Smooth muscle cell (in vitro differentiated cells): Measurements from ENCODE around the gene HSPBP1. TPM values are rescaled to one million over a fixed set of nuclear protein-coding genes. Genes with fewer than 3 reads are reported as not detected.
A peak's percentile ranks its signal among the peaks of the same experiment; 100 is the strongest.

Experiments
- microRNA-seq: library from miRNA; unstranded; fragments of <30 nt; microRNA quantifications from one replicate; pipeline ENCODE4, GENCODE V29; 2016; ENCODE audit warnings: borderline number of aligned reads
- polyA plus RNA-seq: library from polyadenylated mRNA; unstranded; fragments of >200 nt; fragmentation: Nextera tagmentation; extraction: Ambion mirVana; gene quantifications from 2 replicates; pipeline ENCODE4 v1.2.1, GENCODE V29; 2016
- small RNA-seq: library from RNA; depleted of rRNA; stranded (forward); fragments of <200 nt; gene quantifications from one replicate; pipeline ENCODE3, GENCODE V24; 2014
- total RNA-seq: library from RNA; depleted of rRNA; stranded (reverse); fragments of >200 nt; gene quantifications from 2 replicates; pipeline ENCODE4 v1.2.3, GENCODE V29; 2014

HSPBP1 gene
- total and polyA plus RNA-seq, 2 experiments from 2014 or later, result 21.5 to 80.0 TPM

Small RNA genes lying within 50 kb of the gene (microRNA-seq; reads per million reads assigned to microRNA genes)
- gene MIR6802 (2.9 reads per million), gene MIR6803 (8.2 reads per million, percentile 8 among the genes with 10 or more reads in this experiment), gene MIR6804 (8.8 reads per million, percentile 11 among the genes with 10 or more reads in this experiment)

Small RNA genes lying within 50 kb of the gene (small RNA-seq; reads per million reads assigned to genes)
- gene MIR6802, result not detected
- not detected for gene MIR6803
- not detected for gene MIR6804

Other genes with a start within 250 kb of the HSPBP1 start
- 0.09 TPM in 1 of 2 replicates, not detected in the other for gene GP6, start 241.8 kb downstream of the HSPBP1 start, total RNA-seq
- 1.8 TPM in 1 of 2 replicates, not detected in the other for gene GP6, start 241.8 kb downstream of the HSPBP1 start, polyA plus RNA-seq
- 7.8 and 13.5 TPM in 2 replicates for gene RDH13, start 217.0 kb downstream of the HSPBP1 start, total RNA-seq
- 9.1 and 21.4 TPM in 2 replicates for gene RDH13, start 217.0 kb downstream of the HSPBP1 start, polyA plus RNA-seq
- gene EPS8L1, start 204.2 kb downstream of the HSPBP1 start, total RNA-seq, result 21.4 and 32.9 TPM in 2 replicates
- 16.8 and 32.6 TPM in 2 replicates for gene EPS8L1, start 204.2 kb downstream of the HSPBP1 start, polyA plus RNA-seq
- gene PPP1R12C, start 162.5 kb downstream of the HSPBP1 start, total RNA-seq, result 16.8 and 30.5 TPM in 2 replicates
- 26.1 and 32.1 TPM in 2 replicates for gene PPP1R12C, start 162.5 kb downstream of the HSPBP1 start, polyA plus RNA-seq
- gene TNNT1, start 130.9 kb downstream of the HSPBP1 start, total RNA-seq, result 24.9 and 27.1 TPM in 2 replicates
- gene TNNT1, start 130.9 kb downstream of the HSPBP1 start, polyA plus RNA-seq, result 24.5 and 54.0 TPM in 2 replicates
- not detected in 2 replicates for gene TNNI3, start 122.4 kb downstream of the HSPBP1 start, total RNA-seq
- gene TNNI3, start 122.4 kb downstream of the HSPBP1 start, polyA plus RNA-seq, result 1.8 and 3.0 TPM in 2 replicates
- 0.76 and 1.3 TPM in 2 replicates for gene DNAAF3, start 113.5 kb downstream of the HSPBP1 start, total RNA-seq
- 0.97 and 1.4 TPM in 2 replicates for gene DNAAF3, start 113.5 kb downstream of the HSPBP1 start, polyA plus RNA-seq
- gene SYT5, start 99.8 kb downstream of the HSPBP1 start, total RNA-seq, result not detected in 2 replicates
- gene SYT5, start 99.8 kb downstream of the HSPBP1 start, polyA plus RNA-seq, result 0.17 TPM in 1 of 2 replicates, not detected in the other
- gene PTPRH, start 70.6 kb downstream of the HSPBP1 start, total RNA-seq, result 0.18 and 0.31 TPM in 2 replicates
- 0.46 TPM in 1 of 2 replicates, not detected in the other for gene PTPRH, start 70.6 kb downstream of the HSPBP1 start, polyA plus RNA-seq
- gene TMEM86B, start 51.3 kb downstream of the HSPBP1 start, total RNA-seq, result 1.7 and 2.1 TPM in 2 replicates
- 2.6 and 3.3 TPM in 2 replicates for gene TMEM86B, start 51.3 kb downstream of the HSPBP1 start, polyA plus RNA-seq
- 26.7 and 31.1 TPM in 2 replicates for gene PPP6R1, start 21.1 kb downstream of the HSPBP1 start, total RNA-seq
- gene PPP6R1, start 21.1 kb downstream of the HSPBP1 start, polyA plus RNA-seq, result 58.0 and 59.9 TPM in 2 replicates
- 5.0 and 10.4 TPM in 2 replicates for gene BRSK1, start 3.9 kb upstream of the HSPBP1 start, total RNA-seq
- gene BRSK1, start 3.9 kb upstream of the HSPBP1 start, polyA plus RNA-seq, result 3.0 and 3.3 TPM in 2 replicates
- gene TMEM150B, start 45.2 kb upstream of the HSPBP1 start, total RNA-seq, result not detected in 2 replicates
- 0.22 TPM in 1 of 2 replicates, not detected in the other for gene TMEM150B, start 45.2 kb upstream of the HSPBP1 start, polyA plus RNA-seq
- 12.2 and 26.1 TPM in 2 replicates for gene KMT5C, start 59.8 kb upstream of the HSPBP1 start, total RNA-seq
- gene KMT5C, start 59.8 kb upstream of the HSPBP1 start, polyA plus RNA-seq, result 23.2 and 27.2 TPM in 2 replicates
- 0.18 and 0.31 TPM in 2 replicates for gene COX6B2, start 74.6 kb upstream of the HSPBP1 start, total RNA-seq
- 1.7 and 1.9 TPM in 2 replicates for gene COX6B2, start 74.6 kb upstream of the HSPBP1 start, polyA plus RNA-seq
- 0.58 TPM in 1 of 2 replicates, not detected in the other for gene GARIN5B, start 83.2 kb upstream of the HSPBP1 start, total RNA-seq
- gene GARIN5B, start 83.2 kb upstream of the HSPBP1 start, polyA plus RNA-seq, result 0.07 and 0.35 TPM in 2 replicates
- gene IL11, start 90.4 kb upstream of the HSPBP1 start, total RNA-seq, result 36.5 and 40.1 TPM in 2 replicates
- gene IL11, start 90.4 kb upstream of the HSPBP1 start, polyA plus RNA-seq, result 66.4 and 68.1 TPM in 2 replicates
- not detected in 2 replicates for gene TMEM190, start 96.7 kb upstream of the HSPBP1 start, total RNA-seq
- 8.2 and 11.1 TPM in 2 replicates for gene TMEM190, start 96.7 kb upstream of the HSPBP1 start, polyA plus RNA-seq
- gene TMEM238, start 104.2 kb upstream of the HSPBP1 start, total RNA-seq, result 0.58 and 2.6 TPM in 2 replicates
- gene TMEM238, start 104.2 kb upstream of the HSPBP1 start, polyA plus RNA-seq, result 3.3 and 9.3 TPM in 2 replicates
- gene RPL28, start 105.8 kb upstream of the HSPBP1 start, total RNA-seq, result 824 and 1,108 TPM in 2 replicates
- gene RPL28, start 105.8 kb upstream of the HSPBP1 start, polyA plus RNA-seq, result 515 and 595 TPM in 2 replicates
- 34.8 and 39.9 TPM in 2 replicates for gene UBE2S, start 127.7 kb upstream of the HSPBP1 start, total RNA-seq
- gene UBE2S, start 127.7 kb upstream of the HSPBP1 start, polyA plus RNA-seq, result 162 and 171 TPM in 2 replicates
- gene SHISA7, start 163.2 kb upstream of the HSPBP1 start, total RNA-seq, result not detected in 2 replicates
- not detected in 2 replicates for gene SHISA7, start 163.2 kb upstream of the HSPBP1 start, polyA plus RNA-seq
- 47.3 and 56.5 TPM in 2 replicates for gene ISOC2, start 181.5 kb upstream of the HSPBP1 start, total RNA-seq
- 37.3 and 61.4 TPM in 2 replicates for gene ISOC2, start 181.5 kb upstream of the HSPBP1 start, polyA plus RNA-seq
- not detected in 2 replicates for gene C19orf85, start 184.6 kb upstream of the HSPBP1 start, total RNA-seq
- gene C19orf85, start 184.6 kb upstream of the HSPBP1 start, polyA plus RNA-seq, result not detected in 2 replicates
- gene ZNF628, start 196.5 kb upstream of the HSPBP1 start, total RNA-seq, result 2.4 and 2.6 TPM in 2 replicates
- 1.3 and 2.0 TPM in 2 replicates for gene ZNF628, start 196.5 kb upstream of the HSPBP1 start, polyA plus RNA-seq
- 14.3 and 17.3 TPM in 2 replicates for gene NAT14, start 205.1 kb upstream of the HSPBP1 start, total RNA-seq
- gene NAT14, start 205.1 kb upstream of the HSPBP1 start, polyA plus RNA-seq, result 67.5 and 72.1 TPM in 2 replicates
- 3.0 and 3.8 TPM in 2 replicates for gene SSC5D, start 208.3 kb upstream of the HSPBP1 start, total RNA-seq
- gene SSC5D, start 208.3 kb upstream of the HSPBP1 start, polyA plus RNA-seq, result 11.2 and 13.6 TPM in 2 replicates